GM12892 (cell line): ENCODE measurements around the gene LAMA2.

Source experiments
- POLR2A ChIP-seq: IDR thresholded peaks from 2 replicates; pipeline ENCODE4 v1.6.1; 2011; ENCODE audit warnings: low read depth, low read length, control low read depth
- POLR2AphosphoS5 ChIP-seq: IDR thresholded peaks from 2 replicates; pipeline ENCODE4 v1.6.1; 2011; ENCODE audit warnings: low read depth, low read length, control low read depth
- TAF1 ChIP-seq: IDR thresholded peaks from 2 replicates; pipeline ENCODE4 v1.6.1; 2011; ENCODE audit warnings: low read depth, mild to moderate bottlenecking, control low read depth, low read length, borderline replicate concordance

DNA sequence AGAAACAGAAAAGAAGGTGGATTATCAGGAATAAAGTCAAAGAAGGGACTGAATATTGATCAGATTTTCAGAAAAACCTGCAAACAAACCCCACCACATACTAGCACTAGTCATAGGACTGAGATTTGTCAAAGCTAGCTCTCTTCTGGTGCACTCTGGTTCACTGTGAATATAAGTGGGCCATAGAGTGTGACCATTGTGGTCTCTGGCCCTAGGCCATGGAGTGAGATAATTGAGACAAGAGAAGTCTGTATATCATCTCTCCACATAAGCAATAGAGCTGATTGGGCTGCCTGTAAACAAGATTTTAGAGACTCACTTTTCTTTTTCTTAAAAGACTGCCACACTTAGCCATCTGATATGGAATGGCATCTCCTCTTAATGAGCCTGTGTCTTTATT is 247.2 kb downstream of the LAMA2 start:
- TF ChIP-seq POLR2AphosphoS5 (no peak), TAF1 (no peak), POLR2A (no peak)
